Esophagus (tissue), 2 donors: Measurements from ENCODE around the gene TRIP10. TPM values are rescaled to one million over a fixed set of nuclear protein-coding genes. Genes with fewer than 3 reads are reported as not detected.

ENCODE experiments used
- H3K27ac ChIP-seq, 2 donors: one replicate each; pipeline ENCODE4 v1.5.1; 2013; ENCODE audit warnings: low read depth in 2 of 2, mild to moderate bottlenecking in 2 of 2, inconsistent platforms in 1 of 2, low read length in 1 of 2, moderate library complexity in 1 of 2
- H3K27me3 ChIP-seq, 2 donors: one replicate each; pipeline ENCODE4 v1.6.1; 2013; ENCODE audit warnings: low read length in 2 of 2, control low read depth in 1 of 2, mild to moderate bottlenecking in 1 of 2; ENCODE audit not compliant: insufficient read depth in 2 of 2, control insufficient read depth in 1 of 2
- H3K36me3 ChIP-seq, 2 donors: one replicate each; pipeline ENCODE4 v1.6.1; 2013; ENCODE audit warnings: low read length in 1 of 2; ENCODE audit not compliant: control insufficient read depth in 2 of 2, insufficient read depth in 2 of 2
- H3K4me1 ChIP-seq, 2 donors: one replicate each; pipeline ENCODE4 v1.6.1; 2013; ENCODE audit warnings: low read length in 1 of 2; ENCODE audit not compliant: control insufficient read depth in 2 of 2, insufficient read depth in 2 of 2
- H3K4me3 ChIP-seq, 2 donors: one replicate each; pipeline ENCODE4 v1.5.1; 2013; ENCODE audit warnings: low read length in 2 of 2, mild to moderate bottlenecking in 2 of 2, low read depth in 1 of 2, moderate library complexity in 1 of 2
- H3K9me3 ChIP-seq, 2 donors: one replicate each; pipeline ENCODE4 v1.6.1; 2013; ENCODE audit warnings: mild to moderate bottlenecking in 2 of 2, low read depth in 1 of 2, low read length in 1 of 2, moderate library complexity in 1 of 2; ENCODE audit not compliant: control insufficient read depth in 2 of 2, insufficient read depth in 1 of 2
- WGBS, 2 donors: extraction: QIAGEN DNeasy Blood & Tissue Kit; methylation state at CpG; one replicate each; pipeline ENCODE4 v1.1.7; 2013; 5-methylcytosine and 5-hydroxymethylcytosine counted together
- polyA plus RNA-seq, 2 donors: library from polyadenylated mRNA; stranded (reverse); fragments of 200-250 nt; gene quantifications; one replicate each; pipeline ENCODE4 v1.2.3, GENCODE V29; 2013
- donor health status: healthy with polysubstance abuse.
- donor health status: Bipolar disorder and iron deficiency.

Gene TRIP10
- polyA plus RNA-seq, 2 donors, result 191 to 519 TPM

GRCh38 chr19:6737873-6738786 is 1.4 kb upstream of the TRIP10 start:
- peaks cover 0 to 11% of the 10 kb centered on the region in 2 donors for H3K36me3 ChIP-seq
- 8 to 13% methylated on average over 13 of the region's 13 CpGs for WGBS, 2 donors
- H3K27ac ChIP-seq, result peak overlapping the region; percentile 92 to 99
- H3K9me3 ChIP-seq, result no peaks in the 10 kb centered on the region
- peaks cover 0 to 3% of the 10 kb centered on the region in 2 donors for H3K4me1 ChIP-seq
- peak overlapping the region; percentile 40 to 89 for H3K4me3 ChIP-seq
- H3K27me3 ChIP-seq, result no peaks in the 10 kb centered on the region

GRCh38 chr19:6738787-6739389 is 592 bp upstream of the TRIP10 start:
- Histone ChIP-seq H3K36me3 (peaks cover 0 to 11% of the 10 kb centered on the region in 2 donors), H3K9me3 (no peaks in the 10 kb centered on the region), H3K27me3 (no peaks in the 10 kb centered on the region), H3K27ac (peak overlapping the region; percentile 92 to 99), H3K4me3 (peak overlapping the region; percentile 40 to 89), H3K4me1 (peaks cover 0 to 3% of the 10 kb centered on the region in 2 donors)
- 12 to 15% methylated on average over 24 of the region's 24 CpGs for WGBS, 2 donors

GRCh38 chr19:6739883-6740588 is 556 bp downstream of the TRIP10 start:
- 0 to 1% methylated on average over 31 to 34 of the region's 34 CpGs for WGBS, 2 donors
- Histone ChIP-seq H3K4me3 (peak overlapping the region; percentile 85 to 89), H3K36me3 (peaks cover 5 to 15% of the 10 kb centered on the region in 2 donors), H3K27me3 (no peaks in the 10 kb centered on the region), H3K27ac (peak overlapping the region; percentile 90 to 97), H3K9me3 (no peaks in the 10 kb centered on the region), H3K4me1 (peaks cover 0 to 11% of the 10 kb centered on the region in 2 donors)

- Histone ChIP-seq H3K27me3 (no peaks in the 10 kb centered on the region), H3K4me1 (peaks cover 0 to 11% of the 10 kb centered on the region in 2 donors), H3K27ac (peak overlapping the region; percentile 90 to 97), H3K36me3 (peaks cover 5 to 19% of the 10 kb centered on the region in 2 donors), H3K9me3 (no peaks in the 10 kb centered on the region), H3K4me3 (peak overlapping the region; percentile 85 to 89)
- WGBS, 2 donors, result 3% methylated on average over 35 to 46 of the region's 46 CpGs
Observed at GRCh38 chr19:6740589-6741343, 1.3 kb downstream of the TRIP10 start.

GRCh38 chr19:6743066-6743465 is 3.6 kb downstream of the TRIP10 start:
- Histone ChIP-seq H3K4me1 (peaks cover 0 to 9% of the 10 kb centered on the region in 2 donors), H3K27me3 (no peaks in the 10 kb centered on the region), H3K27ac (peak overlapping the region in 1 of 2 donors; percentile 62), H3K9me3 (no peaks in the 10 kb centered on the region), H3K36me3 (peaks cover 9 to 31% of the 10 kb centered on the region in 2 donors), H3K4me3 (peak overlapping the region; percentile 32 to 89)
- 79 to 83% methylated on average over 7 of the region's 7 CpGs for WGBS, 2 donors

- Histone ChIP-seq H3K27me3 (no peaks in the 10 kb centered on the region), H3K9me3 (no peaks in the 10 kb centered on the region), H3K4me1 (peaks cover 0 to 8% of the 10 kb centered on the region in 2 donors), H3K4me3 (peak overlapping the region; percentile 34 to 89), H3K36me3 (peaks cover 9 to 31% of the 10 kb centered on the region in 2 donors), H3K27ac (peak overlapping the region; percentile 80 to 86)
- WGBS, 2 donors, result 86 to 88% methylated on average over 15 of the region's 15 CpGs
Observed at GRCh38 chr19:6743714-6744380, 4.4 kb downstream of the TRIP10 start.

GRCh38 chr19:6744381-6745301 is 5.2 kb downstream of the TRIP10 start:
- 27 to 38% methylated on average over 41 of the region's 41 CpGs for WGBS, 2 donors
- H3K4me3 ChIP-seq, result peak overlapping the region; percentile 34 to 48
- H3K36me3 ChIP-seq, result peaks cover 9 to 36% of the 10 kb centered on the region in 2 donors
- H3K27me3 ChIP-seq, result no peaks in the 10 kb centered on the region
- H3K27ac ChIP-seq, result peak overlapping the region; percentile 80 to 86
- H3K9me3 ChIP-seq, result no peaks in the 10 kb centered on the region
- peaks cover 0 to 8% of the 10 kb centered on the region in 2 donors for H3K4me1 ChIP-seq

- 92 to 95% methylated on average over 24 of the region's 24 CpGs for WGBS, 2 donors
- H3K27ac ChIP-seq, result no peak overlapping the region
- H3K36me3 ChIP-seq, result peaks cover 11 to 42% of the 10 kb centered on the region in 2 donors
Observed at GRCh38 chr19:6745965-6746364, 6.5 kb downstream of the TRIP10 start.

More at GRCh38 chr19:6745965-6746364, 6.5 kb downstream of the TRIP10 start:
- Histone ChIP-seq H3K4me1 (peaks cover 0 to 9% of the 10 kb centered on the region in 2 donors), H3K9me3 (no peaks in the 10 kb centered on the region), H3K27me3 (no peaks in the 10 kb centered on the region), H3K4me3 (peak overlapping the region in 1 of 2 donors; percentile 25)
